Liver (tissue), 9 donors: ENCODE data around the gene YIPF4. TPM values are rescaled to one million over a fixed set of nuclear protein-coding genes. Genes with fewer than 3 reads are reported as not detected.

Experiments used
- DNase-seq: peaks from one replicate; pipeline ENCODE4 v3.0.0-alpha.2; 2017; ENCODE audit warnings: low spot score
- H3K27ac ChIP-seq, 2 donors: one replicate each; pipeline ENCODE4 v1.7.0; 2013; ENCODE audit warnings: inconsistent platforms in 2 of 2, low read length in 2 of 2, control low read depth in 1 of 2, low read depth in 1 of 2, mild to moderate bottlenecking in 1 of 2
- H3K27me3 ChIP-seq, 4 donors: one replicate each; pipeline versions ENCODE4 v1.6.1 to v1.7.0; 2013; ENCODE audit warnings: low read length in 3 of 4, inconsistent platforms in 1 of 4, mild to moderate bottlenecking in 1 of 4, moderate library complexity in 1 of 4; ENCODE audit not compliant: control insufficient read depth in 4 of 4, insufficient read depth in 4 of 4
- H3K36me3 ChIP-seq, 4 donors: one replicate each; pipeline versions ENCODE4 v1.6.1 to v1.7.0; 2013; ENCODE audit warnings: low read length in 3 of 4, mild to moderate bottlenecking in 3 of 4, low read depth in 1 of 4, moderate library complexity in 1 of 4; ENCODE audit not compliant: control insufficient read depth in 4 of 4, insufficient read depth in 3 of 4
- H3K4me1 ChIP-seq, 4 donors: one replicate each; pipeline versions ENCODE4 v1.6.1 to v1.7.0; 2013; ENCODE audit warnings: low read length in 3 of 4, mild to moderate bottlenecking in 3 of 4, moderate library complexity in 1 of 4; ENCODE audit not compliant: control insufficient read depth in 4 of 4, insufficient read depth in 4 of 4
- H3K4me3 ChIP-seq, 3 donors: one replicate each; pipeline versions ENCODE4 v1.6.1 to v1.7.0; 2013; ENCODE audit warnings: low read length in 3 of 3, control low read depth in 1 of 3, low read depth in 1 of 3, mild to moderate bottlenecking in 1 of 3
- H3K9ac ChIP-seq, 2 donors: one replicate each; pipeline ENCODE4 v1.7.0; 2013; ENCODE audit warnings: low read length in 2 of 2, mild to moderate bottlenecking in 2 of 2, moderate library complexity in 2 of 2, control low read depth in 1 of 2, low read depth in 1 of 2
- H3K9me3 ChIP-seq, 4 donors: one replicate each; pipeline versions ENCODE4 v1.6.1 to v1.7.0; 2013; ENCODE audit warnings: low read length in 3 of 4; ENCODE audit not compliant: control insufficient read depth in 4 of 4
- ATF3 ChIP-seq: IDR thresholded peaks from 2 replicates; pipeline ENCODE4 v1.6.1; 2016; ENCODE audit warnings: antibody characterized with exemption
- CTCF ChIP-seq: fragments of 150-350 bp; IDR thresholded peaks from 2 replicates; pipeline ENCODE4 v1.5.1; 2017; ENCODE audit warnings: improper control_type of control experiment, low read depth, low read length; ENCODE audit not compliant: missing input control
- EGR1 ChIP-seq, 2 donors: IDR thresholded peaks; 2 replicates each; pipeline ENCODE4 v1.6.1; 2016 to 2018; ENCODE audit warnings: antibody characterized with exemption in 2 of 2, low read depth in 2 of 2
- FOXA1 ChIP-seq: IDR thresholded peaks from 2 replicates; pipeline ENCODE4 v1.6.1; 2016; ENCODE audit warnings: antibody characterized with exemption
- FOXA2 ChIP-seq: IDR thresholded peaks from 2 replicates; pipeline ENCODE4 v1.6.1; 2016; ENCODE audit warnings: antibody characterized with exemption
- GABPA ChIP-seq, 2 donors: IDR thresholded peaks in 1 of 2; conservative IDR thresholded peaks in 1 of 2; 2 replicates each; pipeline ENCODE4 v1.6.1; 2016; ENCODE audit warnings: antibody characterized with exemption in 2 of 2, mild to moderate bottlenecking in 1 of 2, moderate library complexity in 1 of 2
- HNF4A ChIP-seq, 2 donors: conservative IDR thresholded peaks; 2 replicates each; pipeline ENCODE4 v1.6.1; 2016; ENCODE audit warnings: antibody characterized with exemption in 2 of 2, mild to moderate bottlenecking in 2 of 2
- HNF4G ChIP-seq: IDR thresholded peaks from 2 replicates; pipeline ENCODE4 v1.6.1; 2016; ENCODE audit warnings: antibody characterized with exemption
- JUND ChIP-seq, 2 donors: IDR thresholded peaks; 2 replicates each; pipeline ENCODE4 v1.6.1; 2016; ENCODE audit warnings: antibody characterized with exemption in 2 of 2
- MAX ChIP-seq: IDR thresholded peaks from 2 replicates; pipeline ENCODE4 v1.6.1; 2016; ENCODE audit warnings: antibody characterized with exemption
- NR2F2 ChIP-seq: IDR thresholded peaks from 2 replicates; pipeline ENCODE4 v1.6.1; 2016; ENCODE audit warnings: antibody characterized with exemption
- RAD21 ChIP-seq, 2 donors: IDR thresholded peaks; 2 replicates each; pipeline ENCODE4 v1.6.1; 2016; ENCODE audit warnings: antibody characterized with exemption in 2 of 2, mild to moderate bottlenecking in 2 of 2
- REST ChIP-seq: IDR thresholded peaks from 2 replicates; pipeline ENCODE4 v1.6.1; 2016; ENCODE audit warnings: antibody characterized with exemption, mild to moderate bottlenecking
- RXRA ChIP-seq, 2 donors: IDR thresholded peaks; 2 replicates each; pipeline ENCODE4 v1.6.1; 2017 to 2018; ENCODE audit warnings: antibody characterized with exemption in 2 of 2, mild to moderate bottlenecking in 1 of 2
- SP1 ChIP-seq: IDR thresholded peaks from 2 replicates; pipeline ENCODE4 v1.6.1; 2018; ENCODE audit warnings: antibody characterized with exemption, mild to moderate bottlenecking
- TAF1 ChIP-seq: conservative IDR thresholded peaks from 2 replicates; pipeline ENCODE4 v1.6.1; 2016; ENCODE audit warnings: antibody characterized with exemption, mild to moderate bottlenecking
- YY1 ChIP-seq: IDR thresholded peaks from 2 replicates; pipeline ENCODE4 v1.6.1; 2016; ENCODE audit warnings: antibody characterized with exemption, mild to moderate bottlenecking
- ZBTB33 ChIP-seq: IDR thresholded peaks from 2 replicates; pipeline ENCODE4 v1.6.1; 2016; ENCODE audit warnings: antibody characterized with exemption
- WGBS: extraction: QIAGEN DNeasy Blood & Tissue Kit; methylation state at CpG from one replicate; pipeline ENCODE4 v1.1.7; 2013; 5-methylcytosine and 5-hydroxymethylcytosine counted together
- polyA plus RNA-seq, 2 donors: library from polyadenylated mRNA; stranded (reverse) in 1 of 2; unstranded in 1 of 2; fragments of 200-250 nt in 1 of 2; fragments of >200 nt in 1 of 2; fragmentation: Nextera tagmentation in 1 of 2; extraction: Ambion mirVana in 1 of 2; gene quantifications; one replicate each; pipeline versions ENCODE4 v1.2.1 to v1.2.3, GENCODE V29; 2013 to 2015
- total RNA-seq, 2 donors: library from RNA; depleted of rRNA; stranded (reverse); fragments of >200 nt; gene quantifications; one replicate each; pipeline ENCODE4 v1.2.3, GENCODE V29; 2014
- donor health status: healthy.
- donor health status: healthy.
- donor health status: healthy.
- donor health status: healthy.
- donor health status: healthy.

The YIPF4 gene
- total and polyA plus RNA-seq, 4 donors = 11.6 to 38.4 (median 14.4) TPM

GRCh38 chr2:32231959-32232358 is 45.7 kb upstream of the YIPF4 start (continued):
- TF ChIP-seq EGR1 (IDR thresholded peaks at IDR 0.05; ENCODE audit: low read depth in 2 of 2) (no peak), RXRA (IDR thresholded peaks at IDR 0.05) (no peak), SP1 (no peak), JUND (IDR thresholded peaks at IDR 0.05) (no peak), HNF4G (no peak)

- Histone ChIP-seq H3K27ac (no peak overlapping the region), H3K9me3 (peaks cover 0 to 3% (median 0%) of the 10 kb centered on the region in 4 donors), H3K27me3 (no peaks in the 10 kb centered on the region), H3K36me3 (peaks cover 0 to 2% (median 0%) of the 10 kb centered on the region in 4 donors), H3K9ac (no peak overlapping the region), H3K4me3 (no peak overlapping the region), H3K4me1 (no peaks in the 10 kb centered on the region)
- no peak for DNase-seq
- no peak for TF ChIP-seq RAD21 (IDR thresholded peaks at IDR 0.05)
- TF ChIP-seq ZBTB33 = no peak
- TF ChIP-seq HNF4A (conservative IDR thresholded peaks at IDR 0.05) = no peak
- TF ChIP-seq TAF1 = no peak
- no peak for TF ChIP-seq GABPA (IDR thresholded peaks at IDR 0.05 in 1 of 2, conservative IDR thresholded peaks at IDR 0.05 in 1 of 2)
- no peak for TF ChIP-seq JUND (IDR thresholded peaks at IDR 0.05)
- WGBS = 95% methylated on average over 5 of the region's 5 CpGs
Measured at GRCh38 chr2:32235315-32235714, 42.4 kb upstream of the YIPF4 start.

GRCh38 chr2:32237488-32237887 is 40.2 kb upstream of the YIPF4 start:
- no peak overlapping the region for H3K27ac ChIP-seq
- 97% methylated on average over 2 of the region's 2 CpGs for WGBS
- no peaks in the 10 kb centered on the region for H3K4me1 ChIP-seq
- no peak overlapping the region for H3K4me3 ChIP-seq
- DNase-seq = no peak
- H3K9me3 ChIP-seq = peaks cover 0 to 3% (median 0%) of the 10 kb centered on the region in 4 donors
- TF ChIP-seq ATF3 (no peak), RXRA (IDR thresholded peaks at IDR 0.05) (no peak), YY1 (no peak), GABPA (IDR thresholded peaks at IDR 0.05 in 1 of 2, conservative IDR thresholded peaks at IDR 0.05 in 1 of 2) (no peak), REST (no peak), ZBTB33 (no peak), SP1 (no peak), TAF1 (no peak), MAX (no peak), HNF4A (conservative IDR thresholded peaks at IDR 0.05) (no peak), JUND (IDR thresholded peaks at IDR 0.05) (no peak), FOXA1 (no peak), EGR1 (IDR thresholded peaks at IDR 0.05; ENCODE audit: low read depth in 2 of 2) (no peak), NR2F2 (no peak), HNF4G (no peak), CTCF (no peak), FOXA2 (no peak)
- H3K9ac ChIP-seq = no peak overlapping the region
- peaks cover 0 to 2% (median 0%) of the 10 kb centered on the region in 4 donors for H3K36me3 ChIP-seq
- no peaks in the 10 kb centered on the region for H3K27me3 ChIP-seq
